HEK293 (cell line): ENCODE results near the gene HSD17B10.

Experiments used
- CTCF ChIA-PET: fragments of 350-600 bp; formaldehyde crosslinking; extraction: SDS; loops from one replicate; lab custom pipeline; 2021; ENCODE audit warnings: antibody characterized with exemption; lab: Yijun Ruan, JAX
- POLR2A ChIA-PET: fragments of 300-600 bp; formaldehyde crosslinking; extraction: SDS; loops from one replicate; lab custom pipeline; 2020; ENCODE audit warnings: antibody characterized with exemption, inconsistent platforms; lab: Yijun Ruan, JAX
- H3K27ac ChIP-seq: fragments of 200-500 bp; sonication (Bioruptor generic); 2 replicates; pipeline ENCODE4 v1.5.1; 2014; ENCODE audit warnings: low read depth, low read length, control low read depth, inconsistent platforms; ENCODE audit errors: extremely low read depth
- H3K36me3 ChIP-seq, 2 experiments: fragments of 200-500 bp in 1 of 2; sonication (Bioruptor generic) in 1 of 2; 1 replicate in 1 of 2; 2 replicates in 1 of 2; pipeline ENCODE4 v1.5.1; 2014 to 2017; ENCODE audit warnings: inconsistent platforms in 2 of 2, low read length in 2 of 2; ENCODE audit not compliant: control insufficient read depth in 2 of 2, insufficient read depth in 1 of 2
- H3K4me1 ChIP-seq: fragments of 200-500 bp; sonication (Bioruptor generic); 2 replicates; pipeline ENCODE4 v1.5.1; 2014; ENCODE audit warnings: mild to moderate bottlenecking, low read length, inconsistent platforms; ENCODE audit not compliant: control insufficient read depth, insufficient read depth
- H3K4me3 ChIP-seq: 2 replicates; pipeline ENCODE4 v1.5.1; 2011; ENCODE audit warnings: low read depth, mild to moderate bottlenecking, control low read depth, low read length, moderate library complexity
- H3K9me3 ChIP-seq: fragments of 200-500 bp; sonication (Bioruptor generic); 2 replicates; pipeline ENCODE4 v1.5.1; 2014; ENCODE audit warnings: low read depth, low read length, inconsistent platforms; ENCODE audit not compliant: control insufficient read depth, insufficient read depth
- EGR2 ChIP-seq: fragments of 450-650 bp; formaldehyde crosslinking; IDR thresholded peaks from 2 replicates; pipeline ENCODE4 v1.5.1; 2016; ENCODE audit warnings: low read depth, missing biosample characterization, missing genetic modification characterization
- HIC1 ChIP-seq: fragments of 450-650 bp; formaldehyde crosslinking; IDR thresholded peaks from 2 replicates; pipeline ENCODE4 v1.5.1; 2016; ENCODE audit warnings: missing biosample characterization, missing genetic modification characterization
- KLF9 ChIP-seq: fragments of 450-650 bp; formaldehyde crosslinking; IDR thresholded peaks from 2 replicates; pipeline ENCODE4 v1.5.1; 2016; ENCODE audit warnings: missing biosample characterization, missing genetic modification characterization, low read depth
- ZBTB6 ChIP-seq: fragments of 450-650 bp; formaldehyde crosslinking; IDR thresholded peaks from 2 replicates; pipeline ENCODE4 v1.5.1; 2017; ENCODE audit warnings: missing biosample characterization, missing genetic modification characterization
- ZFHX2 ChIP-seq: fragments of 450-650 bp; formaldehyde crosslinking; conservative IDR thresholded peaks from 2 replicates; pipeline ENCODE4 v1.5.1; 2016; ENCODE audit warnings: missing biosample characterization, missing genetic modification characterization
- ZNF114 ChIP-seq: fragments of 450-650 bp; formaldehyde crosslinking; IDR thresholded peaks from 2 replicates; pipeline ENCODE4 v1.5.0; 2017; ENCODE audit warnings: missing biosample characterization, missing genetic modification characterization
- ZNF16 ChIP-seq: fragments of 450-650 bp; formaldehyde crosslinking; IDR thresholded peaks from 2 replicates; pipeline ENCODE4 v1.5.1; 2016; ENCODE audit warnings: low read depth, missing biosample characterization, missing genetic modification characterization
- ZNF19 ChIP-seq: fragments of 450-650 bp; formaldehyde crosslinking; IDR thresholded peaks from 2 replicates; pipeline ENCODE4; 2016; ENCODE audit warnings: missing biosample characterization, missing genetic modification characterization, low read depth
- TF ChIP-seq, protein P1 (sequence below): fragments of 450-650 bp; formaldehyde crosslinking; IDR thresholded peaks from 2 replicates; pipeline ENCODE4 v1.5.1; 2017; ENCODE audit warnings: missing biosample characterization, missing genetic modification characterization

Gene HSD17B10

DNA sequence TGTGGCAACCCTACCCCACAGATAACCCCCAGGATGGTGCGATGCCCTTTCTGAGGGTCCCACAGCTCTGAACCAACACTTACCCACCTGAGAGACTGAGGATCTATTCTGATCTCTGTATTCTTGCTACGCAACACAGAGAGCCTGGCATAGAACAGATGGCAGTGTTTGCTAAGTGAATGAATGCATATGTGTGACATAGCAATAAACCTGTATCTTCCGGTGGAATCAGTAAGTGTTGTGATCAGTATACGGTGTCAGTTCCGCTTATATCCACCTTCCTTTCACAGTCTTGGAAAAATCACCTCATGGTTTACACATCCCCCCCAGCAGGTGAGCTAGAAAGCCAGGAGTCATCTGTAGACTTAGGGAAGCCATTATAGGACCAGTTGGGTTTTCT, 5.9 kb upstream of the HSD17B10 start:
- ChIA-PET POLR2A (interaction anchor here (1.5 to 3.5 kb wide), 3 partner anchors 17 to 159 kb away, joined by 3 to 36 read pairs (median 6); partner anchors contain the start of genes IQSEC2, RIBC1 and SMC1A), CTCF (interaction anchor here (0.6 to 3.9 kb wide), 6 partner anchors 23 to 249 kb away, joined by 3 to 17 read pairs (median 6); no protein-coding TSS in a partner anchor)
- Histone ChIP-seq H3K4me1 (peaks cover 3% of the 10 kb centered on the region; the same call in 1 of the 2 replicates), H3K27ac (no peak overlapping the region), H3K9me3 (no peaks in the 10 kb centered on the region), H3K36me3 (no peaks in the 10 kb centered on the region; a peak in 1 of 3 replicates), H3K4me3 (no peak overlapping the region; the same call in 1 of the 2 replicates)
- TF ChIP-seq KLF9 (tag by site-specific recombination): no peak
- TF ChIP-seq ZNF114 (tag by site-specific recombination): no peak

DNA sequence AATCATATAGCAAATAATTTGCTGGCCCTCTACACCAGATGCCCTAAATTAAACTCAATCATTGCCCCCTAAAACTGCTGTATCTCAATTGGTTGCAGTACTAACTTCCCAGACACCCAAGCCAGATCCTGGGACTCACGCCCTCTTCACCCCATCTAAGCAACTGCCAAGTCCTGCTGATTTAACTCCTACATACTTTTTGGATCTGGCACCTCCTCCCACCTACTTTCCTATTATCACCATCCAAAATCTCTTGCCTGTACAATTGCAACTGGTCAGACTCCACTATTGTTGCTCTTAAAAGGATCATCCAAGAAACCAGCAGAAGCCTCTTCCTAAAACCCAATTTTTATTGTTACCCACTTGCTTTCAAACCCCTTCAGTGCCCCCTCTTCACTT, 4.7 kb upstream of the HSD17B10 start:
- Histone ChIP-seq H3K27ac (no peak overlapping the region), H3K36me3 (no peaks in the 10 kb centered on the region), H3K4me1 (peaks cover 3% of the 10 kb centered on the region; the same call in 1 of the 2 replicates), H3K4me3 (no peak overlapping the region), H3K9me3 (no peaks in the 10 kb centered on the region)
- CTCF ChIA-PET: interaction anchor here (0.6 to 5.4 kb wide), 6 partner anchors 14 to 151 kb away, joined by 3 to 87 read pairs (median 34); partner anchors contain the start of genes RIBC1 and SMC1A
- POLR2A ChIA-PET: interaction anchor here (1.0 to 3.6 kb wide), 2 partner anchors 11 to 16 kb away, joined by 3 to 29 read pairs; partner anchors contain the start of genes RIBC1 and SMC1A
- TF ChIP-seq EGR2 (tag by site-specific recombination): peak; percentile 81
- TF ChIP-seq ZBTB6 (tag by site-specific recombination): no peak
- peak; percentile 79 for TF ChIP-seq ZFHX2

DNA sequence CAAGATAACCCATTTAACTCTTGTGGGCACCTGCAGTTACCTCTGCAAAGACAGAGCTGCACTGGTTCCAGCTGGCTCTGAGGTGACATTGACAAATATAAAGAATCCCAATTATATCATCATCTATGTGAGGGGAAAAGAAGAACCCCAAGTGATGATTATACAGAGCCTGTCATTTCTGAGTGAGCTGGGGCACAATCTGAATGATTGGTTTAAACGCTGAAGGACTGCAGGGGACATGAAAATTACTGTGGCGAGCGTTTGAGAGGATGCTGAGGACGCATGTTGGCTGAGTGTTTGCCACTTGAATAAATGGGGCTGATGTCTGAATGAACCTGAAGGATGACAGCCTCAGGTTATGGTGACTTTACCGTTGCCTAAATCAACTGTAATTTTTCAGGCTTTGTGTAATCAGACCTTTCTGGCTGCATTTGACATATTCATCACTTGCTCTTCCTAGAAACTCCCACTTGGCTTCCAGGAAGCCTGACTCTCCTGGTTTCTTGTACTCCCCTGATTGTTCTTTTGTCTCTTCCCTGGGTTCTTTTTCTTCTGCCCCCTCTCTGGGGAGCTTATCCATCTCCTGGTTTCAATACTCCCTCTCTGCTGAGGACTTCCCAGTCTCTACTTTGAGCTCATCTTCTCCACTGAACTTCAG, 4.1 kb upstream of the HSD17B10 start:
- CTCF ChIA-PET: interaction anchor here (0.6 to 5.4 kb wide), 7 partner anchors 7 to 151 kb away, joined by 3 to 87 read pairs (median 24); partner anchors contain the start of genes RIBC1 and SMC1A
- TF ChIP-seq ZBTB6 (tag by site-specific recombination) (no peak), ZNF16 (tag by site-specific recombination) (no peak), HIC1 (no peak), ZNF19 (tag by site-specific recombination) (no peak)
- TF ChIP-seq, protein P1, sequence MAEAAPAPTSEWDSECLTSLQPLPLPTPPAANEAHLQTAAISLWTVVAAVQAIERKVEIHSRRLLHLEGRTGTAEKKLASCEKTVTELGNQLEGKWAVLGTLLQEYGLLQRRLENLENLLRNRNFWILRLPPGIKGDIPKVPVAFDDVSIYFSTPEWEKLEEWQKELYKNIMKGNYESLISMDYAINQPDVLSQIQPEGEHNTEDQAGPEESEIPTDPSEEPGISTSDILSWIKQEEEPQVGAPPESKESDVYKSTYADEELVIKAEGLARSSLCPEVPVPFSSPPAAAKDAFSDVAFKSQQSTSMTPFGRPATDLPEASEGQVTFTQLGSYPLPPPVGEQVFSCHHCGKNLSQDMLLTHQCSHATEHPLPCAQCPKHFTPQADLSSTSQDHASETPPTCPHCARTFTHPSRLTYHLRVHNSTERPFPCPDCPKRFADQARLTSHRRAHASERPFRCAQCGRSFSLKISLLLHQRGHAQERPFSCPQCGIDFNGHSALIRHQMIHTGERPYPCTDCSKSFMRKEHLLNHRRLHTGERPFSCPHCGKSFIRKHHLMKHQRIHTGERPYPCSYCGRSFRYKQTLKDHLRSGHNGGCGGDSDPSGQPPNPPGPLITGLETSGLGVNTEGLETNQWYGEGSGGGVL (tag by site-specific recombination): no peak
- TF ChIP-seq, all 188 proteins: peak for 0
- Histone ChIP-seq H3K27ac (no peak overlapping the region), H3K36me3 (no peaks in the 10 kb centered on the region), H3K4me3 (no peak overlapping the region), H3K9me3 (no peaks in the 10 kb centered on the region), H3K4me1 (peaks cover 3% of the 10 kb centered on the region; the same call in 1 of the 2 replicates)
- POLR2A ChIA-PET: interaction anchor here (1.0 to 3.6 kb wide), 2 partner anchors 11 to 16 kb away, joined by 3 to 29 read pairs; partner anchors contain the start of genes RIBC1 and SMC1A
